Left ventricle myocardium inferior (tissue), 1 donor: ENCODE data around the gene EID3. TPM values are rescaled to one million over a fixed set of nuclear protein-coding genes. Genes with fewer than 3 reads are reported as not detected.

Experiments
- DNase-seq: peaks from one replicate; pipeline ENCODE4 v3.0.0-alpha.2; 2020
- H3K27ac ChIP-seq: fragments of 200-600 bp; replicated peaks from 2 replicates; pipeline ENCODE4 v1.8.0; 2021
- H3K27me3 ChIP-seq: fragments of 200-600 bp; 2 replicates; pipeline ENCODE4 v1.8.0; 2021; ENCODE audit warnings: low read depth
- H3K36me3 ChIP-seq: fragments of 200-600 bp; 2 replicates; pipeline ENCODE4 v1.8.0; 2021
- H3K4me1 ChIP-seq: fragments of 200-600 bp; 2 replicates; pipeline ENCODE4 v1.8.0; 2021
- H3K4me3 ChIP-seq: fragments of 200-600 bp; 2 replicates; pipeline ENCODE4 v1.8.0; 2021; ENCODE audit warnings: mild to moderate bottlenecking, moderate library complexity
- H3K9me3 ChIP-seq: fragments of 200-600 bp; replicated peaks from 2 replicates; pipeline ENCODE4 v1.8.0; 2021
- CTCF ChIP-seq: fragments of 200-600 bp; IDR thresholded peaks from 2 replicates; pipeline ENCODE4 v1.8.0; 2021; ENCODE audit warnings: antibody characterized with exemption, mild to moderate bottlenecking, borderline replicate concordance
- intact Hi-C: fragments of 100-400 bp; cut with micrococcal nuclease; formaldehyde crosslinking; loops from one replicate; pipeline ENCODE4 v1.11.0; 2022
- total RNA-seq: library from RNA; stranded (reverse); fragmentation: NEBNext Ultra II Directional; extraction: Animal tissue kit (Norgen Biotek cat#: 25700); gene quantifications from one replicate; pipeline ENCODE4 v1.2.1, GENCODE V29; 2021
- donor health status: DM: no; HTN: yes; CAD: no; lungs with severe emphysema.

Gene EID3
- total RNA-seq, 1 donor from 2014 or later = 0.60 TPM

GRCh38 chr12:104294927-104295668, 8.4 kb upstream of the EID3 start:
- TF ChIP-seq CTCF = no peak
- Histone ChIP-seq H3K4me1 (peaks cover 78% of the 10 kb centered on the region), H3K27ac (no peak overlapping the region), H3K27me3 (no peaks in the 10 kb centered on the region), H3K9me3 (no peaks in the 10 kb centered on the region), H3K36me3 (peaks cover 35% of the 10 kb centered on the region), H3K4me3 (no peak overlapping the region)
- intact Hi-C loops = no loop called here
- DNase-seq = no peak

DNA sequence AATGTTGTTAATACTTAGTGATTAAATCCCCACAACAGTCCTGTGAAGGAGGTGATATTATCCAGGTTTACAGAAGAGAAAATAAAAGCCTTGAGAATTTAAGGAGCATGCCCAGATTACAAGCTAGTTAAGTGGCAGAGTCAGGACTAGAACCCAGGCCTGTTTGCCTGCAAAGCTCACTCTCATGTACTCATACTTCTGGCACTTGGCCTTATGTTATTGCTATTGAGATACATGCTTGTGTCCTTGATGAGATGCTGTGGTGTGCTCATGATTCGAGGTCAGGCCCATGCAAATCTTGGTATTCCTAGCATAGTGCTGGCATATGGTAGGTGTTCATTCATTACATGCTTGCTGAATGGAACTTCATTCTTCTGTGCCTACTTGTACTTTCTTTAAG, 7.6 kb upstream of the EID3 start:
- no peak overlapping the region for H3K27ac ChIP-seq

DNA sequence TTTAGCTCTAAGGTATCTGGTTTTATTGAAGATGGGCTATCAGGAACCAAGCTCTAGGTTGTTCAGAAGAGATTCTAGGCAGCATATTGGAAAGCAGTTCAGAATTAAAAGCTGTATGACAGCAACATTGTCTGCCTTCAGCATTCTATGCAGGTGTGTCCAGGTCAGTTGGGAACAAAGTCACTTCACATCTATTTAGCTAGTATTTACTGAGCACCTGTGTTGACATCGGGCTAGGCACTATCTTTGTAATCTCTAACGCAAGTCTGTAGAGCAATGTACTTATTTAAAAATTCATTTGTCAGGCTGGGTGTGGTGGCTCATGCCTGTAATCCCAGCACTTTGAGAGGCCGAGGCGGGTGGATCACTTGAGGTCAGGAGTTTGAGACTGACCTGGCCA, 6.8 kb upstream of the EID3 start:
- Histone ChIP-seq H3K4me3 (no peak overlapping the region), H3K27me3 (no peaks in the 10 kb centered on the region), H3K36me3 (peaks cover 26% of the 10 kb centered on the region), H3K27ac (no peak overlapping the region), H3K9me3 (no peaks in the 10 kb centered on the region), H3K4me1 (peaks cover 81% of the 10 kb centered on the region)
- intact Hi-C loops = no loop called here
- DNase-seq = no peak
- TF ChIP-seq CTCF = no peak

More for the DNA sequence above, 7.6 kb upstream of the EID3 start:
- peaks cover 33% of the 10 kb centered on the region for H3K36me3 ChIP-seq
- H3K4me3 ChIP-seq = no peak overlapping the region
- DNase-seq = no peak
- TF ChIP-seq CTCF = no peak
- no peaks in the 10 kb centered on the region for H3K9me3 ChIP-seq
- H3K27me3 ChIP-seq = no peaks in the 10 kb centered on the region
- intact Hi-C loops = no loop called here
- peaks cover 83% of the 10 kb centered on the region for H3K4me1 ChIP-seq

DNA sequence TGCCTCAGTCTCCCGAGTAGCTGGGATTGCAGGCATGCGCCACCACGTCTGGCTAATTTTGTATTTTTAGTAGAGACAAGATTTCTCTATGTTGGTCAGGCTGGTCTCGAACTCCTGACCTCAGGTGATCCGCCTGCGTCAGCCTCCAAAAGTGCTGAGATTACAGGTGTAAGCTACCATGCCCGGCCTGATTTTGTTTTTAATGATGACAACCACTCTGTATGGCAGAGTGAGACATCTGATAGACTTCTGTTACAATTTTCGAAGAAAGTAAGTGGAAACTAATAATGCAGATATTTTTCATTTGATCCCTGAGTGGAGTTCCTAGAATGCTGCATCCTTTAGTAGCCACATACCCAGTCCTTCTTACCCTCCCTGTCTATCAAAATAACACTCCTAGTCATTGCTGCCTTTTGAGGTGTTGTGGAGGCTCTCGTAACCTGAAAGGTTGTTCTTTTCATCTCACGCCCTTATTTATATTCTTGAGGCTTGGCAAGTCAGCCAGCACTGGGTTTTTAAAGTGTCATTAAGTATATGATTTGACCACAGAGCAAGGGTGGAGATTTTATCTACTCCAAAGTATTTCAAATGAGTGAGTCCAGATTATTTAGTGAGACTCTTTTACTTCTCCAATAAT, 5.9 kb upstream of the EID3 start:
- Histone ChIP-seq H3K9me3 (no peaks in the 10 kb centered on the region), H3K27ac (no peak overlapping the region), H3K4me1 (peaks cover 84% of the 10 kb centered on the region), H3K4me3 (no peak overlapping the region), H3K27me3 (no peaks in the 10 kb centered on the region), H3K36me3 (peaks cover 17% of the 10 kb centered on the region)
- TF ChIP-seq CTCF = no peak
- no peak for DNase-seq
- intact Hi-C loops = no loop called here

- Histone ChIP-seq H3K4me1 (peaks cover 85% of the 10 kb centered on the region), H3K4me3 (no peak overlapping the region), H3K36me3 (peaks cover 7% of the 10 kb centered on the region), H3K27me3 (no peaks in the 10 kb centered on the region), H3K9me3 (no peaks in the 10 kb centered on the region), H3K27ac (no peak overlapping the region)
- DNase-seq = no peak
- intact Hi-C loops = no loop called here
- TF ChIP-seq CTCF = no peak
Measured at GRCh38 chr12:104299842-104300481, 3.6 kb upstream of the EID3 start.
